DMS53 (cell line): Measurements from ENCODE around the gene ING5.

Source experiments
- DNase-seq: peaks from one replicate; lab custom pipeline; 2025; lab: John Stamatoyannopoulos, UW

Gene ING5

DNA sequence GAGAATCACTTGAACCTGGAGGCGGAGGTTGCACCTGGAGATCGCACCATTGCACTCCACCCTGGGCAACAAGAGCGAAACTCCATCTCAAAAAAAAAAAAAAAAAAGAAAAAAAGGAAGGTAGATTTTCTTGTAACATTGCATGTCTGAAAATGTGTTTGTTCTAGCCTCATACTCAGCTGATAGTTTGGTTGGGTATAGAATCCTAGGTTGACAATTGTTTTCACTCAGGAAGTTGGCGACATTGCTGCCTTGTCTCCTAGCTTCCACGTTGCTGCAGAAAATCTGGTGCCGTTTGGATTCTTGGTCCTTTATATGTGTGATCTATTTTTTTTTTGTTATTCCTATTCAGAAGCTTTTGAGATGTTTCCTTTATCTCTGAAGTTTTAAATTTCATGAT lies 4.7 kb downstream of the ING5 start:
- DNase-seq, result no peak

DNA sequence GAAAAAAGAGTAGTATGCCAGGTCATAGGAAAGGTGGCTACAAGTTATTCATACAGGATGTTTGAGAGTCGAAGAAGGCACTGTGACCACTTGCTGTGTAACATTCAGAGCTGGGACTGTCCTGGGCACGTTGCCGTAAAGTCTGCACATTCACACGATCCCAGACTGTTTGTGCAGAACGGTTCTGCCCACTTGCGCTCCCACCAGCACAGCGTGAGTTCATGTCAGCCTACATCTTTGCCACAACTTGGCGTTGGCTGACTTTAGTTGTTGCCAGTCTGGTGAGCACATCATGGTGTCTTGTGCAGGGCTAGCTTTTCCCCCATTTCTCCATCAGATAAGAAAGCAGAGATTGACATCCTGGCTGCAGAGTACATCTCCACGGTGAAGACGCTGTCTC lies 7.0 kb downstream of the ING5 start:
- DNase-seq, result no peak

DNA sequence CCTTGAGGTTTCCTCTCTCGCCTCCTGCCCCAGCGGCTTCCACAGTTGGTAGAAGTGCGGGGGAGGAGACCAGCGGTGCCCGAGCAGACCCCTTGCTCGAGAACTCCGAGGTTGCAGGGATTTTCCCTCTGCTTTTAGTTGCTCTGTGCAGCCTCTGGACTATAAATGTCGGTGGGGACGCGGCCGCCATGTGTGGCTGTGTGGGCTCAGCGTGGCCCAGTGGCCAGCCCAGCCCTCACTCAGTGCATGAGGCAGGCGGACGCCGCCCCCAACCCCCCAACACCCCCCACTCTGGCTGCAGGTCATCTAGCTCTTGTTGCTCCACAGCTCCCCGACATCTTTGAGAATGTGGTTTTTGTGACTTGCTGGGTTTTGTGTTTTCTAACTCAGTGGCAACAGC lies 17.3 kb downstream of the ING5 start:
- no peak for DNase-seq

DNA sequence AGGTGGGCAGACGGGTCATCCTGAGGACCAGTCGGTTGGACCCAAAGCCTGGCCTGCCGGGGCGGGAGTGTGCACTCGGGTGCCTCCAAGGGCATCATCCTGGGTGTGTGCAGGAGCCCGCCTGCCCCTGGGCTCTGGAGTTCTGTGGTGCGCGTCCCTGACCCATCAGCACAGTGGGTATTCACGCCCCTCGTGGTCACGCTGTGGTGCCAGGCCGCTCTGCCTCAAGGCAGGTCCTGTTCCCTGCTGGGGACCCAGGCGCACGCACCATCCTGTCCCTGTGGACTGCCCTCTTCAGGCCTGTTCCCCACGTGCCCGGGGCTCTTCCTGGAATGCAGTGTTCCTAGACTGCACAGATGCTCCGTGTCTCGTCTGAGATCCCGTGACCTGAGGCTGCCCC lies 18.3 kb downstream of the ING5 start:
- no peak for DNase-seq

DNA sequence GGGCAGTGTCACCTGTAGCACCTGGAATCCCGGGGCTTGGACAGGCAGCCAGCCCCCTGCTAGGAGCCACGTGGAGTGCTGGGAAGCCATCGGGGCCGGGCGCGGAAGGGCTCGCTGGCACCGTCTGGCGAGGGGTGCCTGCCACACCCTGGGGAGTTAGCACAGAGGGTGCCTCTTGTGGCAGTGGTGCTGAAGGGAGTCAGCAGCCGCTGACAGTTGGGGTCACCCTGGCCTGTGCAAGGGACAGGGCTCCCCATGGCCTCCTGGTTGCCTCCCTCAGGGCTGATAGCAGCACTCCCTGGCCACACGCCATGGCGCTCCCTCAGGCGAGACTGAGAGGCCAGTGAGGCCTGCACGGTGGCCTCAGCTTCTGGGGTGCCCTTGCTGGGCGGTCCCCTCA lies 18.7 kb downstream of the ING5 start:
- no peak for DNase-seq

DNA sequence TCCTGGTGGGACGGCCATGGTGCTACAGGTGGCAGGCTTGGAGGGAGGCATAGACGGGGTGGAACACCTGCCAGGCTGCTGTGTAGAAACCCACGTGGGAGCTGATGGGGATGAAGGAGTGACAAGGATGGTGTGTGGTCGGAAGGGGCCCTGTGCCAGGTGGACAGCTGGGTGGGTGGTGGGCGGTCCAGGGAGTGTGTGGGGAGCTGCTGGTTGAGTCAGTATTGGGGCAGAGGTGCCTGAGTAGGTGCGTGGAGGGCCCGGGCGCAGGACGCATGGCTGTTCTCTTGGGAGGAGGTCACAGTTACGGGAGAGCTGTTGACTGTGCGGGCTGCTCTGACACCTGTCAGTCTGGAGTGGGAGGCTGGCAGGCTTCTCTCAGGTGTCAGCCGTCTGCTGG lies 20.0 kb downstream of the ING5 start:
- DNase-seq, result no peak

DNA sequence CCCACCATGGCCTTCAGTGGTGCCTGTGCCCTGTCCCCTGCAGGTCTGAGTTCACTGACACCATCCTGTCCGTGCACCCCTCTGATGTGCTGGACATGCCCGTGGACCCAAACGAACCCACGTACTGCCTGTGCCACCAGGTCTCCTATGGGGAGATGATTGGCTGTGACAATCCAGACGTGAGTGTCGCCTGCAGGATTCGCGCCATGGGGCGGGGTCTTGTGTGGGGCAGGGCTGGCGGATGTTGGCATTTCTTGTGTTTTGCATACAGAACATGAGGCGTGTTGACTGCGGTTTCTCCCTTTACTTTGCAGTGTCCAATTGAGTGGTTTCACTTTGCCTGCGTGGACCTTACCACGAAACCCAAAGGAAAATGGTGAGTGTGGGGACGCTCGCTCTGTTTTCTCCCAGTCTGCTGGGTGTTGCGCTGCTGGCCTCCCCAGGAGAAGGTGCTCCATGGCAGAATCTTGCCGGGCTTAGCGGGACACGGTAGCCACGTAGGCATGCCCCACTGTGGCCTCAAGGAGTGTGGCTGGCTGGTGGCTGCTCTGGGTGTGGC lies 21.1 kb downstream of the ING5 start:
- DNase-seq, result no peak

DNA sequence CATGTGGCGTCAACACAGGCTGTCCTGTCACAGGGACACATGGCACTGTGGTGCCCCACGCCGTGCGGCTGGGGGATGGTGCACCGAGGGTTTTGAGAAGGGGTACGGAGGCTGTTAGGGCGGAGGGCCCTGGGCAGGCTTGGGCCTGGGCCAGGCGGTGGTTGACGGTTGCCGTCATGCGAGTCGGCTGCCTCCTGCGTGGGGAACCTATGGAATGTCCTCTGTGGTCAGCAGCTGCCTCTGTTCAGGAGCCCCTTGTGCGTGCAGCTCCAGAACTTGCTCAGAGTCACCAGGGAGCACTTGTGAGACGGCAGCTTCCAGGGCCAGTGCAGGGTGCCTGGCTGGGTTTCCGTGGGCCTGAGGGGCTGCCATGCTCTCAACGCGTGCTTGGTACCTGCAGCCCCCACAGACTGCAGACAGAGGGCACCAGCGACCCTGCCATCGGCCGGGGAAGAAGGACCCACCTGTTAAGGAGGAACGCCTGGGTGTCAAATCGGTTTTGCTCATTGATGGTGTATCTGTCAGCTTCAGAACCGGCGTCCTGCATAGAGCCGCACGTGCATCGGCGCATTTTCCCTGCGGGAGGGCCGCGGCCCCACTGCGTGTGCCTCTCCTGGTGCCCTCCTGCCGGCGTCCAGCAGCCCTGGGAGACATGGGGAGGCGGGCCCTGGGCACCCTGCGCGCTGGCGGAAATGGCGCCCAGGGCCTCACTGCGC lies 22.6 kb downstream of the ING5 start:
- DNase-seq, result no peak

DNA sequence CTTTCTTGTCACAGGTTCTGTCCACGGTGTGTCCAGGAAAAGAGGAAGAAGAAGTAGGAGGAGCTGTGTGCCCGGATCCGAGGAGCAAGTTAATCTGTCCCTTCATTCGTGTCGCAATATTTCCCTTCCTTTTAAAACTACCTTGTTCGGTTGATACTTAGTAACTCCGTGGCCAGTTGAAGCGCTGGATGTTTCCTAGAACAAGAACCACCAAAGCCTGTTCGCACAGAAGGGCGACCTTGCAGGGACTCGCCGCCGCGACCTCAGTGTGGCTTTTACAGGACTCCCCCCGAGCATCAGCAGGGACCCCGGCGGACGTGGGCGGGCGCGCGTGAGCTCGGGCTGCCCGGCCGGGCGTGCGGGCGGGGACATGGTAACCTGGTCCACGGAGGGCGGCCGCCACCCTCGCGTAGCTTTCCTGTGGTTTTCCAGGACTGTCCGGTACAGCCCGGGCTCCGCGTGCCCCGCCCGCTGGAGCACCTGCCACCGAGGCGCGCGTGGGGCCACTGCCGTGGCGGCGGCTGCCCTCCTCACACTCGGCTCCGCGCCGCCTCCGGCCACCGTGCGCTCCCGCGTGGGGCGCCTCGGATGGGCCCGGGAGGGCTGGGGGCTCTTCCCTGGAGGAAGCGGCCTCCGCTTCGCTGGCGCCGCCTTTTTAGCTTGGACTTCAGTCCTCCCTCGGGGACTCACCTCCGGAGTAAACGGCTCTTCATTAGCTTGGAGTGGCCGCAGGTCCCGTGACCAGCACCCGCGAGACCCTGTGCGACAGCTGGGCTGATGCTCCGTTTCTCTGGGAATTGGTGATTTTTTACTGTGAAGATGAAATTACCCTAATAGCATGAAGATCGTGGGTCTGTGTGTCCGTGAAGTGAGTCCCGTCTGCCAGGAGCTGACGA lies 23.4 kb downstream of the ING5 start:
- DNase-seq, result no peak

DNA sequence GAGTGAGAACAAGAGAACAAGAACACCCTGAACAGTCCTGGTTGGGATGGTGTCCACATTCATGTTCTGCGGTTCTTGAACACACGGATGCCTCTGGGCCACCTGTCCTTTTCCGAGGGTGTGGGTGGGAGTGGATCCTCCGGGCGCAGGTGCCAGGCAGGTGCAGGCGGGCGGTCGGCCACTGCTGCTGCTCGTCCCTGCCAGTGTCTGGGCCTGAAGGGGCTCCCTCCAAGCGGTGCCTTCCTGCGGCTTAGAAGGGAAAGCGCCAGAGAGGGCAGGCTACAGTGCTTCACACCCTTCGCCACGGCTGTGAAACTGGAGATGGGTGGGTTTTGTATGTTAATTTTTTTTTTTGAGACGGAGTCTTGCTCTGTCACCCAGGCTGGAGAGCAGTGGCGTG lies 24.6 kb downstream of the ING5 start:
- no peak for DNase-seq

DNA sequence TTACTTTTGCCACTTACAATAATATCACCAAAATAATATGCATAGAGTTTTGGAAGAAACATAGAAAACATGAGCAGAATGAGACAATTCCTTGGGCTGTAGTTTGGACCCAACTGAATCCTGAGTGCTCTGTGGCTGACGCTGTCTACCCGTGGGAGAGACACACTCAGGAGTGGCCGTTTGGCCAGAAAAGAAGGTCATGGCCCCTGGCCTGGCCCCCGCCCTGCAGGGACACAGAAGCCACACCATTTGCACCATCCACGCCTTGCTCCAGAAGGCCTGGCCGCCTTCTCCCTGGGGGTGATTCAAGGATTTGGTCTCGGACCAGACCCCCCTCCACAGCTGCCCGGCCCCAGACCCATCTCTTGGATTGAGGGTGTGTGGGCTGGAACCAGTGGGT lies 26.2 kb downstream of the ING5 start:
- no peak for DNase-seq

DNA sequence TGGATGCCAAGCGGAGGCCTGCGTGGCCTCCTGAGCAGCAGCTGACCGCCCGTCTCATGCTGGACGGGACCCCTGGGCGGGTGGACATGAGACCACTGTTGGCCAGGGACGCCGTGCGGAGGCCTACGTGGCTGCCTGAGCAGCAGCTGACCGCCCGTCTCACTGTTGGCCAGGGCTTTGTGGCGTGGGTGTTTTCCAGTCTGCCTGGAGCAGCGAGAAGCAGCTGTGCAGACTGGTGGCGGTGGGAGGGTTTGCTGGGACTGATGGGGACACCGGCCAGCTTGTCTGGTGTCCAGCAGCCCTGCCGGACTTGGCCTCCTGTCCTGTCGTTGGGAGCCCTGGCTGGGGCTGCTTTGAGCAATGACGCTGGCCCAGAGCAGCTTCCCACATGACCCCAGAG lies 26.8 kb downstream of the ING5 start:
- no peak for DNase-seq

DNA sequence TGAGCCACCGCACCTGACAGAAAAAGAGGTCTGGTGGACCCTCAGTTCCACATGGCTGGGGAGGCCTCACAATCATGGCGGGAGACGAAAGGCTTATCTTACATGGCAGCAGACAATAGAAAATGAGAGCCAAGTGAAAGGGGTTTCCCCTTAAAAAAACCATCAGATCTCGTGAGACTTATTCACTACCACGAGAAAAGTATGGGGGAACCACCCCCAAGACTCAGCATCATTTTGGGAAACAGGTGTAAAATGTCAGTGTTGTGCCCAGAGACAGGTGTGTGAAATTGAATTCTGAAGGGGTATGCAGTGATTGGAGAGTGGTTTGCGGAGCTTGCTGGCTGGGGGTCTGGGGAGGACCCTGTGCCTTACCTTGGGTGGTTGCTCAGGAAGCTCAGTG lies 28.0 kb downstream of the ING5 start:
- no peak for DNase-seq

DNA sequence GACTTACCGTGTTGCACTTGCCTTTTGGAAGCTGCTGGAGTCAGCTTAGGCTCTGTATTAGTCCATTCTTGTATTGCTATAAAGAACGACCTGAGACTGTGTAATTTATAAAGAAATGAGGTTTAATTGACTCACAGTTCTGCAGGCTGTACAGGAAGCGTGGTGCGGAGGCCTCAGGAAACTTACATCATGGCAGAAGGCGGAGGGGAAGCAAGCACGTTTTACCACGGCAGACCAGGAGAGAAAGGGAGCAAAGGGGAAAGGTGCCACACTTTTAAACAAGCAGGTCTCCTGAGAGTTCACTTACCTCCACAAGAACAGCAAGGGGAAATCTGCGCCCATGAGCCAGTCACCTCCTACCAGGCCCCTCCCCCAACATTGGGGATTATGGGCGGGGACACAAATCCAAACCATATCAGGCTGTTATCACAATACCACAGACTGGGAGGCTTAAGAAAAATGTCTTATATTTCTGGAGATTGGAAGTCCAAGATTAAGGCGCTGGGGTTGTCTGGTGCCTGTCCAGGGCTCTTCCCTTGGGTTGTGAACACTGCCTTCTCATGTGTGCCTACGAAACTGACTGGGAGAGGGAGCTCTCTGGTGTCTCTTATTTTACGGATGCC lies 28.9 kb downstream of the ING5 start:
- no peak for DNase-seq

DNA sequence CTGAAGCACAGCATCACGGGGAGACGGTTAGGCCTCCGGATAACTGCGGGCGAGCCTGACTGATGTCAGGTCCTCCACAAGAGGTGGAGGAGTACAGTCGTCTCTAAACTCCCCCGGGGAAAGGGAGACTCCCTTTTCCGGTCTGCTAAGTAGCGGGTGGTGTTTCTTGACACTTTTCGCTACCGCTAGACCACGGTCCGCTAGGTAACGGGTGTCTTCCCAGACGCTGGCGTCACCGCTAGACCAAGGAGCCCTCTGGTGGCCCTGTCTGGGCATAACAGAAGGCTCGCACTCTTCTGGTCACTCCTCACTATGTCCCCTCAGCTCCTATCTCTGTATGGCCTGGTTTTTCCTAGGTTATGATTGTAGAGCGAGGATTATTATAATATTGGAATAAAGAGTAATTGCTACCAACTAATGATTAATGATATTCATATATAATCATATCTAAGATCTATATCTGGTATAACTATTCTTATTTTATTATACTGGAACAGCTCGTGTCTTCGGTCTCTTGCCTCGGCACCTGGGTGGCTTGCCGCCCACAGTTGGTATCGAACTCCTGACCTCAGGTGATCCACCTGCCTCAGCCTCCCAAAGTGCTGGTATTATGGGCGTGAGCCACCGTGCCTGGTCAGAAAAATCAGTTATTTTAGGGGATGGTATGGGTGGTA lies 30.8 kb downstream of the ING5 start:
- DNase-seq, result peak; percentile 58

DNA sequence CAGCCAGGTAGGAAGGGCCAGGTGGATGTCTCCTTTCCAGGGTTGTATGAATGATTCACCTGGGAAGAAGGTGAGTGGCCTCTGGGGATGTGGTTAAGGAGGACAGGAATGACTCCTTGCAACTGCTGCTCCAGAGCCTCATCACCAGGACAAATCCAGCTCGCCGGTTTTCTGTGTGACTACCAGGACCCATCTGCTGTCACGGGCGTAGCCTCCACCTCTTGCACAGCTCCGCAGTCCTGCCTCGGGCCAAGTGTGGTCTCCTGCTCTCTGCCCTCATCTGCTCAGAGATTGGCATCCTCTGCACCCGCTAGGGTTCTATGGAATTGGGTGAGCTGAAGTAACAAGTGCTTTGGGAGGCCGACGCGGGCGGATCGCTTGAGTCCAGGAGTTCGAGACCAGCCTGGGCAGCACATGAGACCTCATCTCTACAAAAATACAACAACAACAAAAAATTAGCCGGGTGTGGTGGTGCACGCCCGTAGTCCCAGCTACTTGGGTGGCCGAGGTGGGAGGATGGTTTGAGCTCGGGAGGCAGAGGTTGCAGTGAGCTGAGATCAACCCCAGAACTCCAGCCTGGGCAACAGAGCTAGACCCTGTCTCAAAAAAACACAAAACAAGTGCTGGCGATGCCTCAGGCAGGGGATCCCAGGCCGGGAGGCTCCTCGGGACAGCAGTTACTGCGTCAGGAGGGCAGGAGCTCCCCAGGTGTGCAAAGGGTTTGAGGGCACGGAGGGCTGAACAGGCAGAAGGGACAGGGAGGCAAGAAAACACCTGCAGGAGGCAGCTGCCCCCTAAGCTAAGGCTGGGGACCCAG lies 31.8 kb downstream of the ING5 start:
- DNase-seq, result peak; percentile 15

DNA sequence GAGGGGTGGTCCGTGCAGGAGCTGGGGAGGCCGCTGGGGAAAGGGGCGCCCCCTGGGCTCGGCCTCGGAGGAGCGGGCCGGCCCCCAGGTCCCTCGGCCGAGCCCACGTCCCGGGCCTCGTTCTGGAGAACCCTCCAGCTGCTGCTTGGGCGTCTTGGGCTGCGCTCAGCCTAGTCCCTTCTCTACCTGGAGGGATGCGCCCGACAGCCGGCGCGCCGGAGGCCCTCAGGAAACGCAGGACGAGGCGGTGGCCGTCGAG lies 32.3 kb downstream of the ING5 start:
- no peak for DNase-seq

DNA sequence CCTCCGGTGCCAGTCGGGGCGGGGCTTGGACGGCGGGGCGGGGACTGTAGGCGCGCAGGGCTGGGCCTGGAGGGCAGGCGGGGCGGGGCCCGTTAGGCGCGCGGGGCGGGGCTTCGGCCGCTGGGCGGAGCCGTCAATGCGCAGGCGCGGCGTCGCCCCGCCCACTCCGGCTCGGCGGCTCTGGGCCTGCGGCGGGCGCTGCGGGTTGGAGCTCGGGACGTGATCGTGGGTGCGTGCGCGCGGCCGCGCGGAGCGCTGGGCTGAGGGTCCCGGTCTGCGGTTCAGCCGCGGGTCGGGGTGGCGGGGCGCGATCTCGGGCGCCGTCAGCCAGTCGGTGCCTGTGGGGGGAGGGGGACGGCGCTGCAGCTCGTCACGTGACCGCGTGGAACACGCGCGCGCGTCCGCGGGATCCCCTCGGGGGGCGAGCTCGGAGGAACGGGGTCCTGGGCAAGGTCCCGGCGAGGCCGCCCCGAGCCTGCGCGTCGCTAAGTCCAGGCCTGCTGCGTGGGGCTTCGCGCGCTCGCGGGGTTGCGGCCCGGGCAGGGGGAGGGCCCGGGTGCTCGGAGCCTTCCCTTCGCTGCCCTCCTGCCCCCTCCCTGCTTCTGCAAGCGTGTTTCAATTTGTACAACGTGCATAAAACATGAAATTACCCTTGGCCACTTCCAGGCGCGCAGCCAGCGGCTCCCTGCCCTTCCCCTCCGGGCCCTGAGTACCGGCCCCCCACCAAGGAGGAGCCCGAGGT lies 32.8 kb downstream of the ING5 start, which contains the start of gene D2HGDH:
Gene D2HGDH, plus strand, starts transcription at position 164 of the 742 bp plus-strand sequence. CDS start 595 bp downstream, outside the sequence.
- peak; percentile 90 for DNase-seq

DNA sequence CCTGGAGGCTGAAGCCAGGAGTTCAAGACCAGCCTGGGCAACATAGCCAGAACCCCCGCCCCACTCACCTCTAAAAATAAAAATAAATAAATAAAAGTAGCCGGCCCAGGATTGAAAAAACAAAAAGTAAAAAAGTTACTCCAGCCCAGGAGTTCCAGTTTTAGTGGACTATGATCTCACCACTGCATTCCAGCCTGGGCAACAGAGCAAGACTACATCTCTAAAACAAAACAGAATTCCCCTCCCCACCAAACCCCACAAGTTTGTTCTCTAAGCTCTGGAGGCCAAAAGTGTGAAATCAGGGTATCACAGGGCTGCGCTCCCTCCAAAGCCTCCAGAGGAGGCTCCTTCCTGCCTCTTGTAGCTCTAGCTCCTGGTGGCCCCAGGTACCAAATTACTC lies 34.3 kb downstream of the ING5 start:
- DNase-seq, result no peak

DNA sequence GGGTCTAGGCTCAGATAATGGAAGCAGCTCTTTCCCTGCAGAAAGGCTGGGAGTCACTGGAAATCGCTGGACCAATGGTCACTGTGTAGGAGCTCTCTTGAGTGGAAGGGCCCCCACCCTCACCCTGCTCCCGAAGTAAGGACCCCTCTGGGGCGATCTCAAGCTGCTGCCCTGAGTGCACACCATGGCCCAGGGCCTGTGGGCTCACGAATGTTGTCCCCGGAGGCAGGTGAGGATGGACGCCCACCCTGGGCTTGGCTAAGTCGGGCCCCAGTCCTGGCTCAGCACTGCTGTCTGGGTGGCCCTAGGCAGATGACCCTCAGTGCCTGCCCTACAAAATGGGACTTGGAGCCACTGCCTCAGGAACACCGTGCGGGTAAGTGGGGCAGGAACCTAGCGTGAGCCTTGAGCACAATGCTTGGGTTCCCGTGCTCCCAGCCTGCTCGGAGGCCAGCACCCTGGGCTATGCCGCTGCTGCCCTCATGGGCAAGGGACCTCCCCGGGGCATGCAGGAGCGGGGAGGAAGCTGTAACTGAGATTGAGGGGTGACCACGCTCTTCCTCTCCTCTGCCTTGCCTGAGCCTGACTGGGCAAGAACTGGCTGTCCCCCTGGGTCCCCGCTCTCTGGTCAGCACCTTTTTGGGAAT lies 36.3 kb downstream of the ING5 start:
- no peak for DNase-seq
